HepG2 (cell line): ENCODE measurements around the gene MIER1. TPM values are rescaled to one million over a fixed set of nuclear protein-coding genes. Genes with fewer than 3 reads are reported as not detected.
"Not testable (repeated sequence)": the region's sequence is repeated elsewhere in the genome, so short reads cannot be mapped to it uniquely, and the experiment has no call there.

Experiments used
- ATAC-seq: fragments of 200-7000 bp; cut with Tn5 transposase; 3 replicates; pipeline ENCODE4 v1.9.1; 2020; ENCODE audit warnings: mild to moderate bottlenecking, moderate library complexity
- BruUV-seq: library from RNA; stranded (reverse); fragments of 400-500 nt; replicated peaks from 2 replicates; lab custom pipeline; 2021; lab: Mats Ljungman, UMichigan
- CTCF ChIA-PET: fragments of 300-600 bp; formaldehyde crosslinking; extraction: SDS; loops from one replicate; lab custom pipeline; 2021; ENCODE audit warnings: low total read pairs, inconsistent platforms, low intra/inter-chr PET ratio; lab: Yijun Ruan, JAX
- POLR2A ChIA-PET: fragments of 350-600 bp; sonication (Branson Sonifier 250); formaldehyde crosslinking; loops from one replicate; lab custom pipeline; 2020; ENCODE audit warnings: antibody characterized with exemption, inconsistent platforms; lab: Yijun Ruan, JAX
- DNase-seq: peaks from one replicate; pipeline ENCODE4 v3.0.0-alpha.2; 2015; ENCODE audit warnings: low spot score
- FAIRE-seq: peaks from 3 replicates; lab custom pipeline; 2011; peaks lifted over from hg19 to GRCh38; lab: Jason Lieb, UNC
- H2AFZ ChIP-seq: one replicate; pipeline ENCODE4 v1.6.1; 2011; ENCODE audit warnings: low read length, inconsistent platforms
- H3K27ac ChIP-seq: fragments of 300-600 bp; 3 replicates; pipeline ENCODE4 v1.8.0; 2011; ENCODE audit warnings: mixed run types, mild to moderate bottlenecking, mixed read lengths, low read length, inconsistent platforms; ENCODE audit not compliant: insufficient read depth; ENCODE audit errors: extremely low read length
- H3K27me3 ChIP-seq, 2 experiments: fragments of 200-600 bp in 1 of 2; 2 replicates in 1 of 2; 3 replicates in 1 of 2; pipeline versions ENCODE4 v1.6.0 to v1.8.0; 2011; ENCODE audit warnings: low read length in 2 of 2, mild to moderate bottlenecking in 2 of 2, moderate library complexity in 2 of 2, inconsistent platforms in 1 of 2; ENCODE audit not compliant: insufficient read depth in 2 of 2, control insufficient read depth in 1 of 2
- H3K36me3 ChIP-seq, 2 experiments: fragments of 200-600 bp in 1 of 2; replicated peaks in 1 of 2; 2 replicates in 1 of 2; 3 replicates in 1 of 2; pipeline versions ENCODE4 v1.5.1 to v1.8.0; 2011; ENCODE audit warnings: low read length in 2 of 2, inconsistent platforms in 1 of 2; ENCODE audit not compliant: insufficient read depth in 2 of 2, control insufficient read depth in 1 of 2
- H3K4me1 ChIP-seq: 2 replicates; pipeline ENCODE4 v1.5.1; 2012; ENCODE audit warnings: low read length, inconsistent platforms; ENCODE audit not compliant: insufficient read depth
- H3K4me2 ChIP-seq: 2 replicates; pipeline ENCODE4 v1.6.0; 2011; ENCODE audit warnings: low read depth, low read length, inconsistent platforms
- H3K4me3 ChIP-seq, 3 experiments: fragments of 200-600 bp in 1 of 3; sonication (generic), shearing (Covaris generic) in 1 of 3; replicated peaks in 1 of 3; 2 replicates each; pipeline ENCODE4 v1.5.1; 2011 to 2016; ENCODE audit warnings: low read length in 3 of 3, inconsistent platforms in 2 of 3, low read depth in 2 of 3, mild to moderate bottlenecking in 2 of 3, control low read depth in 1 of 3, mixed read lengths in 1 of 3; ENCODE audit not compliant: insufficient read depth in 1 of 3
- H3K79me2 ChIP-seq: one replicate; pipeline ENCODE4 v1.6.1; 2011; ENCODE audit warnings: low read length, inconsistent platforms; ENCODE audit not compliant: insufficient read depth
- H3K9ac ChIP-seq: 2 replicates; pipeline ENCODE4 v1.6.0; 2011; ENCODE audit warnings: mild to moderate bottlenecking, low read depth, low read length, inconsistent platforms; ENCODE audit not compliant: insufficient read depth
- H3K9me3 ChIP-seq: 2 replicates; pipeline ENCODE4 v1.5.1; 2012; ENCODE audit warnings: mild to moderate bottlenecking, low read length
- H4K20me1 ChIP-seq: 2 replicates; pipeline ENCODE4 v1.6.0; 2011; ENCODE audit warnings: inconsistent platforms, mild to moderate bottlenecking, low read length, moderate library complexity; ENCODE audit not compliant: insufficient read depth
- ARNT ChIP-seq: fragments of 450-650 bp; IDR thresholded peaks from 2 replicates; pipeline ENCODE4 v1.6.1; 2017
- ELF4 ChIP-seq: sonication (generic); formaldehyde crosslinking; IDR thresholded peaks from 2 replicates; pipeline ENCODE4 v1.5.0; 2020; ENCODE audit warnings: missing genetic modification reagents, mild to moderate bottlenecking, moderate library complexity, borderline replicate concordance
- HHEX ChIP-seq: IDR thresholded peaks from 2 replicates; pipeline ENCODE4 v1.6.1; 2016; ENCODE audit warnings: control low read depth
- MBD4 ChIP-seq: IDR thresholded peaks from 2 replicates; pipeline ENCODE4 v1.6.1; 2012; ENCODE audit warnings: low read length, inconsistent platforms, borderline replicate concordance
- YEATS2 ChIP-seq: sonication (generic); formaldehyde crosslinking; IDR thresholded peaks from 2 replicates; pipeline ENCODE4 v1.4.0; 2020; ENCODE audit warnings: missing genetic modification reagents, borderline replicate concordance
- WGBS: methylation state at CpG from one replicate; pipeline ENCODE4 v1.1.6; 2017; ENCODE audit warnings: low lambda C conversion rate; 5-methylcytosine and 5-hydroxymethylcytosine counted together
- in situ Hi-C: cut with HindIII; loops from 2 replicates; pipeline ENCODE4 v1.10.0; 2017; ENCODE audit warnings: low pct_unique_long_range_greater_than_20kb; ENCODE audit not compliant: extremely low pct_ligation_motif_present
- intact Hi-C: fragments of 100-400 bp; cut with micrococcal nuclease; formaldehyde crosslinking; loops from one replicate; pipeline ENCODE4 v1.10.0; 2022; ENCODE audit not compliant: unreplicated experiment
- polyA plus RNA-seq, 8 experiments: library from polyadenylated mRNA; depleted of rRNA in 3 of 8; stranded (reverse) in 7 of 8; unstranded in 1 of 8; fragments of >200 nt; fragmentation: Illumina TruSeq in 4 of 8; extraction: Trizol in 4 of 8; gene quantifications; 2 replicates each; pipeline versions ENCODE4 v1.2.1 to v1.2.3, GENCODE V29; 2011 to 2016; ENCODE audit warnings: low read depth in 4 of 8, missing spikeins in 1 of 8, mixed read lengths in 1 of 8; ENCODE audit not compliant: insufficient read depth in 1 of 8
- total RNA-seq, 5 experiments: library from RNA; depleted of rRNA; stranded (reverse); fragments of >200 nt; fragmentation: Illumina TruSeq; extraction: Trizol; gene quantifications; 2 replicates each; pipeline ENCODE4 v1.2.3, GENCODE V29; 2016; ENCODE audit warnings: low read depth in 1 of 5
- TF ChIP-seq, protein P1 (sequence below): sonication (generic); formaldehyde crosslinking; IDR thresholded peaks from 2 replicates; pipeline ENCODE4 v1.5.0; 2020; ENCODE audit warnings: missing genetic modification reagents
- TF ChIP-seq, protein P2 (sequence below): sonication (generic); formaldehyde crosslinking; IDR thresholded peaks from 2 replicates; pipeline ENCODE4 v1.8.0; 2022; ENCODE audit warnings: mild to moderate bottlenecking, missing genetic modification reagents, borderline replicate concordance

The MIER1 gene
- total and polyA plus RNA-seq, 2 of the 13 experiments (the other 11 are each of a cell fraction or from before 2014, with no cell fraction given): 7.0 to 30.4 TPM

GRCh38 chr1:66968574-66968973 is 43.8 kb downstream of the MIER1 start:
- H3K4me2 ChIP-seq: no peak overlapping the region
- no TSS peak for BruUV-seq

GRCh38 chr1:66978201-66978600 is 53.4 kb downstream of the MIER1 start:
- POLR2A ChIA-PET: no interaction called here
- no peak for FAIRE-seq
- H3K4me1 ChIP-seq: peaks cover 15% of the 10 kb centered on the region

More at GRCh38 chr1:66968574-66968973, 43.8 kb downstream of the MIER1 start:
- Histone ChIP-seq H3K36me3 (peaks cover 3 to 59% of the 10 kb centered on the region in 2 experiments; a peak in 4 of 5 replicates), H3K4me1 (peaks cover 7% of the 10 kb centered on the region), H3K9ac (no peak overlapping the region), H3K9me3 (no peaks in the 10 kb centered on the region), H2AFZ (no peak overlapping the region), H3K4me3 (no peak overlapping the region), H4K20me1 (no peaks in the 10 kb centered on the region), H3K79me2 (no peaks in the 10 kb centered on the region), H3K27ac (no peak overlapping the region), H3K27me3 (no peaks in the 10 kb centered on the region)
- ChIA-PET CTCF (no interaction called here), POLR2A (no interaction called here)
- no peak for FAIRE-seq
- TF ChIP-seq ELF4 (CRISPR knock-in tag) (no peak), YEATS2 (CRISPR knock-in tag) (no peak)
- TF ChIP-seq, protein P1, sequence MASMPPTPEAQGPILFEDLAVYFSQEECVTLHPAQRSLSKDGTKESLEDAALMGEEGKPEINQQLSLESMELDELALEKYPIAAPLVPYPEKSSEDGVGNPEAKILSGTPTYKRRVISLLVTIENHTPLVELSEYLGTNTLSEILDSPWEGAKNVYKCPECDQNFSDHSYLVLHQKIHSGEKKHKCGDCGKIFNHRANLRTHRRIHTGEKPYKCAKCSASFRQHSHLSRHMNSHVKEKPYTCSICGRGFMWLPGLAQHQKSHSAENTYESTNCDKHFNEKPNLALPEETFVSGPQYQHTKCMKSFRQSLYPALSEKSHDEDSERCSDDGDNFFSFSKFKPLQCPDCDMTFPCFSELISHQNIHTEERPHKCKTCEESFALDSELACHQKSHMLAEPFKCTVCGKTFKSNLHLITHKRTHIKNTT (CRISPR knock-in tag): no peak
- in situ Hi-C loops: no loop called here
- intact Hi-C loops: no loop called here
- no peak for ATAC-seq
- no peak for DNase-seq
- 88% methylated on average over 3 of the region's 3 CpGs for WGBS

DNA sequence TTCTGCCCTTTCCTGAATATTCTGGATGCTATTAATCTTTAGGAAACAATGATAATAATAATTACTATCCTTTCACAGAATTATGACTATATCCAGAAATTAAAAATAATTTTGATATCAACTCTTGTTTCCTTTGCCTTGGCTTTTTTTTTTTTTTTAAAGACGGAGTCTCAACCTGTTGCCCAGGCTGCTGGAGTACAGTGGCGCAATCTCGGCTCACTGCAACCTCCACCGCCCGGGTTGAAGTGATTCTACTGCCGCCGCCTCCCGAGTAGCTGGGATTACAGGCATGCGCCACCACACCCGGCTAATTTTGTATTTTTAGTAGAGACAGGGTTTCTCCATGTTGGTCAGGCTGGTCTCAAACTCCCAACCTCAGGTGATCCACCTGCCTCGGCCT is 54.8 kb downstream of the MIER1 start:
- H3K9ac ChIP-seq, ATAC-seq, in situ Hi-C loops, H3K9me3 ChIP-seq, H3K79me2 ChIP-seq, H3K27me3 ChIP-seq, intact Hi-C loops, H3K4me2 ChIP-seq, H2AFZ ChIP-seq, H4K20me1 ChIP-seq, H3K4me3 ChIP-seq, POLR2A ChIA-PET, H3K27ac ChIP-seq, FAIRE-seq, DNase-seq, CTCF ChIA-PET, BruUV-seq: not testable (repeated sequence)
- H3K36me3 ChIP-seq: peaks cover 6 to 49% of the 10 kb centered on the region in 2 experiments
- peaks cover 15% of the 10 kb centered on the region for H3K4me1 ChIP-seq
- 98% methylated on average over 11 of the region's 11 CpGs for WGBS

More at GRCh38 chr1:66978201-66978600, 53.4 kb downstream of the MIER1 start:
- Histone ChIP-seq H3K27ac (no peak overlapping the region), H4K20me1 (no peaks in the 10 kb centered on the region), H3K4me3 (no peak overlapping the region), H3K79me2 (no peaks in the 10 kb centered on the region), H3K4me2 (no peak overlapping the region), H3K9me3 (no peaks in the 10 kb centered on the region), H3K36me3 (peaks cover 4 to 48% of the 10 kb centered on the region in 2 experiments), H3K9ac (no peak overlapping the region), H2AFZ (no peak overlapping the region), H3K27me3 (no peaks in the 10 kb centered on the region)
- in situ Hi-C loops: no loop called here
- ATAC-seq (no peak), DNase-seq (no peak)
- no TSS peak for BruUV-seq
- TF ChIP-seq, protein P2, sequence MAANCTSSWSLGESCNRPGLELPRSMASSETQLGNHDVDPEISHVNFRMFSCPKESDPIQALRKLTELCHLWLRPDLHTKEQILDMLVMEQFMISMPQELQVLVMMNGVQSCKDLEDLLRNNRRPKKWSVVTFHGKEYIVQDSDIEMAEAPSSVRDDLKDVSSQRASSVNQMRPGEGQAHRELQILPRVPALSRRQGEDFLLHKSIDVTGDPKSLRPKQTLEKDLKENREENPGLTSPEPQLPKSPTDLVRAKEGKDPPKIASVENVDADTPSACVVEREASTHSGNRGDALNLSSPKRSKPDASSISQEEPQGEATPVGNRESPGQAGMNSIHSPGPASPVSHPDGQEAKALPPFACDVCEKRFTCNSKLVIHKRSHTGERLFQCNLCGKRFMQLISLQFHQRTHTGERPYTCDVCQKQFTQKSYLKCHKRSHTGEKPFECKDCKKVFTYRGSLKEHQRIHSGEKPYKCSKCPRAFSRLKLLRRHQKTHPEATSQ (CRISPR knock-in tag): no peak
- TF ChIP-seq HHEX (CRISPR knock-in tag): no peak
- no peak for TF ChIP-seq ARNT
- TF ChIP-seq MBD4: no peak
- CTCF ChIA-PET: no interaction called here
- intact Hi-C loops: no loop called here
